AG10803 (cell line): Measurements from ENCODE around the gene GRID1.
"Not testable (repeated sequence)": the region's sequence is repeated elsewhere in the genome, so short reads cannot be mapped to it uniquely, and the experiment has no call there.

Source experiments
- DNase-seq: peaks from one replicate; pipeline ENCODE4 v3.0.0; 2010; ENCODE audit warnings: low read depth
- H3K4me3 ChIP-seq: 2 replicates; pipeline ENCODE4 v1.5.1; 2011; ENCODE audit warnings: mild to moderate bottlenecking, low read length, control low read depth
- TF ChIP-seq, protein P1 (sequence below): conservative IDR thresholded peaks from 2 replicates; pipeline ENCODE4 v1.5.1; 2011; ENCODE audit warnings: mild to moderate bottlenecking, low read length, control low read depth, inconsistent platforms

GRID1 gene

DNA sequence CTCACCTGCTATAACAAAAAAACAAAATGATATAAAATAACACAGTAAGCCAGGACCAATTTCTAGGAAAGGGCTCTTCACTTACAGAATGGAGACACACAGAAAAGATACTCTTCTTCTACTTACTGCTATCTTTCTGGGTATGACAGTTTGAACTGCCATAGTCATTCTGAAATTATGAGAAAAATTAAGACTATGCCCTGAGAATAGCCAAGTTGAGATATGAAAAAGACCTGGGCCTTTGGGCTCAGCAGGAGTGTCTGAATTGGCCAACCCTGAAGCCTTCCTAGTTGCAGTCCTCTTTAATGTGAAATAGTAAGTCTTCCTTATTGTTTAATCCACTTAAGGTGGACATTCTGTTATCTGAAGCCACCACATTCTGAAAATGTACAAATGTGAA, 519.5 kb downstream of the GRID1 start:
- TF ChIP-seq, protein P1, sequence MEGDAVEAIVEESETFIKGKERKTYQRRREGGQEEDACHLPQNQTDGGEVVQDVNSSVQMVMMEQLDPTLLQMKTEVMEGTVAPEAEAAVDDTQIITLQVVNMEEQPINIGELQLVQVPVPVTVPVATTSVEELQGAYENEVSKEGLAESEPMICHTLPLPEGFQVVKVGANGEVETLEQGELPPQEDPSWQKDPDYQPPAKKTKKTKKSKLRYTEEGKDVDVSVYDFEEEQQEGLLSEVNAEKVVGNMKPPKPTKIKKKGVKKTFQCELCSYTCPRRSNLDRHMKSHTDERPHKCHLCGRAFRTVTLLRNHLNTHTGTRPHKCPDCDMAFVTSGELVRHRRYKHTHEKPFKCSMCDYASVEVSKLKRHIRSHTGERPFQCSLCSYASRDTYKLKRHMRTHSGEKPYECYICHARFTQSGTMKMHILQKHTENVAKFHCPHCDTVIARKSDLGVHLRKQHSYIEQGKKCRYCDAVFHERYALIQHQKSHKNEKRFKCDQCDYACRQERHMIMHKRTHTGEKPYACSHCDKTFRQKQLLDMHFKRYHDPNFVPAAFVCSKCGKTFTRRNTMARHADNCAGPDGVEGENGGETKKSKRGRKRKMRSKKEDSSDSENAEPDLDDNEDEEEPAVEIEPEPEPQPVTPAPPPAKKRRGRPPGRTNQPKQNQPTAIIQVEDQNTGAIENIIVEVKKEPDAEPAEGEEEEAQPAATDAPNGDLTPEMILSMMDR, result no peak
- DNase-seq, result no peak
- no peak overlapping the region for H3K4me3 ChIP-seq

DNA sequence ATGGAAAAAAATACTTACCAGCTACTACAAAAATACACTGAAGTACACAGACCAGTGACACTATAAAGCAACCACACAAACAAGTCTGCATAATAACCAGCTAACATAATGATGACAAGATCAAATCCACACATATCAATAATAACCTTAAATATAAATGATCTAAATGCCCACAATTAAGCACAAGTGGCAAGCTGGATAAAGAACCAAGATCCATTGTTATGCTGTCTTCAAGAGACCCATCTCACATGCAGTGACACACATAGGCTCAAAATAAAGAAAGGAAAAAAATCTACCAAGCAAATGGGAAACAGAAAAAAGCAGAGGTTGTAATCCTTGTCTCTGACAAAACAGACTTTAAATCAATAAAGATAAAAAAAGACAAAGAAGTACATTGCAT, 527.9 kb downstream of the GRID1 start:
- DNase-seq, H3K4me3 ChIP-seq: not testable (repeated sequence)

- no peak overlapping the region for H3K4me3 ChIP-seq
- TF ChIP-seq, protein P1, result no peak
- no peak for DNase-seq
Observed at GRCh38 chr10:85832988-85833387, 533.6 kb downstream of the GRID1 start.

GRCh38 chr10:85831422-85831821, 535.2 kb downstream of the GRID1 start:
- TF ChIP-seq, protein P1, result no peak
- no peak for DNase-seq

DNA sequence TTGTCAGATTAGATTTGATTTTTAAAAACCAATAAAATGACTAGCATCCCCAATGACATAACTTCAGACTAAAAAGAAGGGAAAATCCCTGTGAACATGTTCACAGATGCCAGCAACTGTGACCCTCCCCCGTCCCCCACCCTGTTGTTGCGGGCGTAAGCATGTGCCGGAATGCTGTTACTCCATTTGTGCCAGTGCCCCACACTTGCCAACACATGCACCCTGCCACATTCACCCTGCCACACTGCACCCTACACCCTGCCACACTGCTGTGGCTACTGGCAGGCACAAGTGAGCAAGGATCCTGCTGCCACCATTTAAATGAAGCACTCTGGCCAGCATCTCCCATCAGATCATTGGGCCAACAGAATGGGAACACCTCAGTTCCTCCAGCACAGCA, 540.2 kb downstream of the GRID1 start:
- TF ChIP-seq, protein P1, result no peak

More at GRCh38 chr10:85831422-85831821, 535.2 kb downstream of the GRID1 start:
- H3K4me3 ChIP-seq, result no peak overlapping the region

GRCh38 chr10:85811405-85811804, 555.2 kb downstream of the GRID1 start:
- no peak for DNase-seq
- no peak overlapping the region for H3K4me3 ChIP-seq
- TF ChIP-seq, protein P1, result no peak

More for the DNA sequence above, 540.2 kb downstream of the GRID1 start:
- no peak for DNase-seq
- no peak overlapping the region for H3K4me3 ChIP-seq

DNA sequence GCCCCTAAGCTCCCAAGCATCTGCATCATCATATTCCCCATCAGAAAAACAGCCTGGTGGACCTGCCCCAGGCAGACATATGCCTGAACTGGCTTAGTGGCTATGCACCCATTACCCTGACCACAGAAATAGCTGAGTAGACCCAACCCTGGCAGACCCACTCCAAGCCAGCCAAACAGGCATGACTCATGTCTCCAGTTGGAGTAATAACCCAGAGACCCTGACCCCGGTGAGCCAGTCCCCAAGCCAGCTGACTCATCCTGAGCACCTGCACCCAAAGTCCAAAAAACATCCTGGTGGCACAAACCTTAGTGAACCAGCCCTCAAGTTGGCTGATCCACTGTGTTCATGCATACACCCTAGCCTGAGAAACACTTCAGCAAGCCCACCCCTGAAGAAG, 555.9 kb downstream of the GRID1 start:
- DNase-seq, result no peak
- TF ChIP-seq, protein P1, result no peak
- H3K4me3 ChIP-seq, result no peak overlapping the region

GRCh38 chr10:85795460-85795859, 571.1 kb downstream of the GRID1 start:
- TF ChIP-seq, protein P1, result no peak
- H3K4me3 ChIP-seq, result no peak overlapping the region
- DNase-seq, result no peak
